Measurements from ENCODE around the gene SPATA32.

The SPATA32 gene

DNA sequence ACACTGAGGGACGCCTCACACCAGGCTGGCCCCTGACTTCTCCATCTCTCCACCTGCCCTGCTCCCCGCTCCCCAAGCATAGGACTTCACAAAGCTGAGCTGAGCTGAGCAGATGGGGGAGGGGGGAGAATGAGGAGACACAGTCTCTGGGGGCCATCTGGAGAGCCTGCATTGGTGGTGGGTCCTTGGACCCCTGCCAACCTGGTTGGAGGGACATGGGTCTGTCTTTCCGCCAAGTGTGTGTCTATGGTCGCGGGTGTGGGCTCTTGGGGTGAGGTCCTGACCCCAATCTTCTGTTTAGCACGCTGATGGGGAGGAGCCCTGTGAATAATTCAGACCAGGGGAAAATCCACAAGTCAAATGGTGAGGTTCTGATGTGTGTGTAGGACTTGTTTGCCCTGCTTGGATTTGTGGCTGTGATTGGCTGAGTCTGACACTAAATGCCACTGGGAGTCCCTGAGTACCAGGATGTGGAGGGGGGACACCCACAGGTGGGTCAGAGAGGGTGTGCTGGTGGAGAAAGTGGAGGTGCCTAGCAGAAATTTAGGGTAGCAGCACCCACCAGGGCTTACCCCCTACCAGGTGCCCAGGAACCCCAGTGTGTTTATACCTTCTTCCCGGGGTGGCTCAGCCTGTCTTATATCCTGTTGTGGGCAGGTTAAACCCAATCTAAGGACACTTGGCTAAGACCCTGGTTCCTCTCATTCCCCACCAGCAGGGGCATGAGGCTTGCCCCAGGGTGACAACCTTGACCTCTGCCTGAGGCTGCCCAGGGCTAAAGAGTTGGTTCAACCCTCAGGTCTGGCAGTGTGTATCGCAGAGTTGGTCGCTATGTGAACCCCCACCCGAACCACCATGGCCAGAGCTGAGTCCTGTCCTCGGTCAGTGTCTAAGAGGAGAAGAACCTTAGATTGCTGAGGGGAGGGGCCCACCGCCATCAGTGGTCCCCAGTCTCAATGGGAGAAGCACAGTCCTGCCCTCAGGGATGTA is 38.1 kb downstream of the SPATA32 start:
- H3K27ac ChIP-seq (ENCODE audit: low read length): peak overlapping the region; percentile 99
- peak; percentile 53 for DNase-seq
- no peaks in the 10 kb centered on the region for H3K9me2 ChIP-seq (replicated peaks; ENCODE audit: insufficient read depth, low read length)
- H2AFZ ChIP-seq (ENCODE audit: low read length): no peak overlapping the region
- no peaks in the 10 kb centered on the region for H3K36me3 ChIP-seq (replicated peaks; ENCODE audit: insufficient read depth, low read length)
- peak overlapping the region; percentile 90 for H3K4me2 ChIP-seq (ENCODE audit: low read depth, low read length)
- no peaks in the 10 kb centered on the region for H3K9me3 ChIP-seq (replicated peaks; ENCODE audit: insufficient read depth, low read length)
- peaks cover 53% of the 10 kb centered on the region for H3K4me1 ChIP-seq (ENCODE audit: low read length)
- H3K4me3 ChIP-seq (ENCODE audit: low read length): peak overlapping the region; percentile 98
- H3K27me3 ChIP-seq (replicated peaks; ENCODE audit: insufficient read depth, low read length): no peaks in the 10 kb centered on the region
- H3K9ac ChIP-seq (ENCODE audit: low read length): peak overlapping the region; percentile 98
- peaks cover 82% of the 10 kb centered on the region for H3F3A ChIP-seq (ENCODE audit: insufficient read depth, low read length)
- no peaks in the 10 kb centered on the region for H4K20me1 ChIP-seq (ENCODE audit: insufficient read depth, low read length)
- H3K79me2 ChIP-seq (ENCODE audit: low read length): peaks cover 83% of the 10 kb centered on the region
- no peak for TF ChIP-seq EZH2 (optimal IDR thresholded peaks at IDR 0.05; ENCODE audit: low read depth, low read length)
- TF ChIP-seq, protein P1, sequence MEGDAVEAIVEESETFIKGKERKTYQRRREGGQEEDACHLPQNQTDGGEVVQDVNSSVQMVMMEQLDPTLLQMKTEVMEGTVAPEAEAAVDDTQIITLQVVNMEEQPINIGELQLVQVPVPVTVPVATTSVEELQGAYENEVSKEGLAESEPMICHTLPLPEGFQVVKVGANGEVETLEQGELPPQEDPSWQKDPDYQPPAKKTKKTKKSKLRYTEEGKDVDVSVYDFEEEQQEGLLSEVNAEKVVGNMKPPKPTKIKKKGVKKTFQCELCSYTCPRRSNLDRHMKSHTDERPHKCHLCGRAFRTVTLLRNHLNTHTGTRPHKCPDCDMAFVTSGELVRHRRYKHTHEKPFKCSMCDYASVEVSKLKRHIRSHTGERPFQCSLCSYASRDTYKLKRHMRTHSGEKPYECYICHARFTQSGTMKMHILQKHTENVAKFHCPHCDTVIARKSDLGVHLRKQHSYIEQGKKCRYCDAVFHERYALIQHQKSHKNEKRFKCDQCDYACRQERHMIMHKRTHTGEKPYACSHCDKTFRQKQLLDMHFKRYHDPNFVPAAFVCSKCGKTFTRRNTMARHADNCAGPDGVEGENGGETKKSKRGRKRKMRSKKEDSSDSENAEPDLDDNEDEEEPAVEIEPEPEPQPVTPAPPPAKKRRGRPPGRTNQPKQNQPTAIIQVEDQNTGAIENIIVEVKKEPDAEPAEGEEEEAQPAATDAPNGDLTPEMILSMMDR (IDR thresholded peaks at IDR 0.05; ENCODE audit: low read length): peak; percentile 43

DNA sequence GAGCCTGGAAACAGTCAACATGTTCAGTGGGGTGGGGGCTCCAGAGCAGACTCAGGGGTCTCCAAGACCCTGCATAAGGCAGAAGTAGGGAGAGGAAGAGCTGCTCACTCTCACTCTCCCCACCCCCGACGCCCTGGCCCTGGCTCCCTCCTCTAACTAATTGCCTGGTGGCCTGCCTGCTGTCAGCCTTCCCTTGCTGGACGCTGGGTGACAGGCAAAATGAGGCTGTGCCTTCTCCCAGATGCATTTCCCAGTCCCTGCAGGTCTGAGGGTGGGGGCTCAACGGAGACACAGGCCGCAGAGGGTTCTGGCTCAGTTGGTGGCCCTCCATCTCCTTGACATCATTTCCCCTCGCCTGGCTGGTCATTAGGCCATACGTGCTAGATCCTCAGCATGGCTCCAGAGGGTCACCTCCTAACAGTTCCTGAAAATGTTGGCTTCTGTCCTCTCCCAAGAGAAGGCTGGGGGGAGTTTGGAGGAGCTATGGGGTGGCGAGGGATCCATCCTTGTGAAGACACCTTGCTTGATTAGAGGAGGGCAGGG is 38.8 kb downstream of the SPATA32 start:
- Histone ChIP-seq H3K27ac (ENCODE audit: low read length) (peak overlapping the region; percentile 99), H2AFZ (ENCODE audit: low read length) (no peak overlapping the region), H3K9me2 (replicated peaks; ENCODE audit: insufficient read depth, low read length) (no peaks in the 10 kb centered on the region), H3K9ac (ENCODE audit: low read length) (peak overlapping the region; percentile 98), H3K27me3 (replicated peaks; ENCODE audit: insufficient read depth, low read length) (no peaks in the 10 kb centered on the region), H3K79me2 (ENCODE audit: low read length) (peaks cover 75% of the 10 kb centered on the region), H3K4me1 (ENCODE audit: low read length) (peaks cover 46% of the 10 kb centered on the region), H3K4me2 (ENCODE audit: low read depth, low read length) (peak overlapping the region; percentile 90), H3K4me3 (ENCODE audit: low read length) (peak overlapping the region; percentile 98), H3F3A (ENCODE audit: insufficient read depth, low read length) (peaks cover 75% of the 10 kb centered on the region), H3K36me3 (replicated peaks; ENCODE audit: insufficient read depth, low read length) (no peaks in the 10 kb centered on the region), H4K20me1 (ENCODE audit: insufficient read depth, low read length) (no peaks in the 10 kb centered on the region), H3K9me3 (replicated peaks; ENCODE audit: insufficient read depth, low read length) (no peaks in the 10 kb centered on the region)
- peak; percentile 20 for DNase-seq
- TF ChIP-seq EZH2 (optimal IDR thresholded peaks at IDR 0.05; ENCODE audit: low read depth, low read length): no peak
- TF ChIP-seq, protein P1 (IDR thresholded peaks at IDR 0.05; ENCODE audit: low read length): no peak
- TF ChIP-seq EZH2phosphoT487 (IDR thresholded peaks at IDR 0.05; ENCODE audit: low read length): no peak

DNA sequence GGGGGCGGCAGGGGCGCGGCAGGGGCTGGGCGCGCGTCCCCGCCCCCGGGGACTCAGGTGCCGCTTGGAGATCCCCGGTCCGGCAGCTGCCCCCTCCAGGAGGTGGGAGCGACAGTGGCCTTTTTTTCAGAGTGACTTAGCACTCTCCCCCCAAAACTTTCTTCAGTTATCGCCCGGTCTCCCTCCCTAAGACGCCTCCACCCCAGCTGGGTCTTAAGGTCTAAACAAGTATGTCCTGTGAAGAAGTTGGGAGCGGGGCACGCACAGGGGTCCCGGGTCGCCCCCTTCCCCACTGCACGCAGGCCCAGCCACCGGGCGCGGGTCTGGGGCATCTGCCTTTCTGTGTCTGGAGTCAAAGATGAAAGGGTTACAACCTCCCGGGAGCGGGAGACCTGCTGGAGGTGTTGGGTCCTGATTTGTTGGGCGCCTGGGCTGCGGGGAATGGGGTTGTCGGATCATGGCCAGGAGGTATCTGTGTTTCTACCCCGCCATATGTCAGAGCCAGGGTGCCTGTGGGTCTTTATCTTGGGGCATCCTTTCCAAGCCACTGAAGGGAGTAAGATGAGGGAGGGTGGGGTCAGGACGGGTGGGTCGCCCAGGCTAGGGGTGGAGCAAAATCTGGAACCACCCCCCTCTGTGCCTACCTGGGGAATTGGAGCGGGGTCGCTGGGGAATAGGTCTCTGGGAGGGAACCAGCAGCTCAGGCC is 39.5 kb downstream of the SPATA32 start:
- Histone ChIP-seq H3F3A (ENCODE audit: insufficient read depth, low read length) (peaks cover 68% of the 10 kb centered on the region), H3K9ac (ENCODE audit: low read length) (peak overlapping the region; percentile 98), H3K27me3 (replicated peaks; ENCODE audit: insufficient read depth, low read length) (no peaks in the 10 kb centered on the region), H3K9me2 (replicated peaks; ENCODE audit: insufficient read depth, low read length) (no peaks in the 10 kb centered on the region), H3K27ac (ENCODE audit: low read length) (peak overlapping the region; percentile 99), H3K36me3 (replicated peaks; ENCODE audit: insufficient read depth, low read length) (no peaks in the 10 kb centered on the region), H3K4me1 (ENCODE audit: low read length) (peaks cover 39% of the 10 kb centered on the region), H2AFZ (ENCODE audit: low read length) (no peak overlapping the region), H3K79me2 (ENCODE audit: low read length) (peaks cover 69% of the 10 kb centered on the region), H3K4me2 (ENCODE audit: low read depth, low read length) (peak overlapping the region; percentile 90), H3K4me3 (ENCODE audit: low read length) (peak overlapping the region; percentile 98), H4K20me1 (ENCODE audit: insufficient read depth, low read length) (no peaks in the 10 kb centered on the region), H3K9me3 (replicated peaks; ENCODE audit: insufficient read depth, low read length) (no peaks in the 10 kb centered on the region)
- DNase-seq: peak; percentile 53
- TF ChIP-seq EZH2 (optimal IDR thresholded peaks at IDR 0.05; ENCODE audit: low read depth, low read length) (no peak), EZH2phosphoT487 (IDR thresholded peaks at IDR 0.05; ENCODE audit: low read length) (no peak)
- TF ChIP-seq, protein P1 (IDR thresholded peaks at IDR 0.05; ENCODE audit: low read length): no peak
